ENCODE data around the gene EXOC3. TPM values are rescaled to one million over a fixed set of nuclear protein-coding genes. Genes with fewer than 3 reads are reported as not detected.

The EXOC3 gene
- total RNA-seq, 1 experiment from 2014 or later, result 31.3 TPM

DNA sequence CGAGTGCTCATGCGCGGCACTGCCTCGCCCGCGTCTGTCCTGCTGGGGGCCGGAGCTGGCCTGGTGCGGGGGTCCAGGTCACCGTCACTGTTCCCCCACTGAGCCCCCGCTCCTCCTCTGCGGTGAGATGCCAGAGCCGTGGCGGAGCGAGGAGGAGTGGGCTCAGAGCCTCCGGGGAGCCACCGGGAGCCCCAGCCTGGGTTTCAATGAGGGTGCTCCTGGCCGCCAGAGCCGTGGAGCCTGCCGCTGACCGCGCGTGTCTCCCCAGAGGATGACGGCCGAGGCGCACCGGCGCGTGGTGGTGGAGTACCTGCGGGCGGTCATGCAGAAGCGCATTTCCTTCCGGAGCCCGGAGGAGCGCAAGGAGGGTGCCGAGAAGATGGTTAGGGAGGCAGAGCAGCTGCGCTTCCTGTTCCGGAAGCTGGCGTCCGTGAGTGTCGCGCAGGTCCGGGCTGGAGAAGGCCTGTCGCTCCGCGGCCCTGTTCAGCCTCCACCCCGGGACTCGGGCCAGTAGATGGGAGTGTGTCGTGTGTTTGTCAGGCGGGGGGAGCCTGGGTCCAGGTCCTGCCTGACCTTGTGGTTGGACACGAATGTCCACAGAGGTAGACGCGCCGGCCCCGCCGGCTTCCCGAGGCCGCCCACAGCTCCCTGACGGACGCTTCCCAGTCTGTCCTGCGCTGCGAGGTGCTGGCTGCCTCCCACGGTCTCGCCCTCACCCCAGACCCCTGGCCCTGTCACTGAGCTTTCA is 22.0 kb downstream of the EXOC3 start:
- Histone ChIP-seq H3K4me3 (ENCODE audit: low read length) (no peak overlapping the region), H3K27ac (ENCODE audit: low read length) (no peak overlapping the region), H2AFZ (ENCODE audit: low read length) (no peak overlapping the region), H3K36me3 (ENCODE audit: low read depth, low read length) (peaks cover 20% of the 10 kb centered on the region; the same call in 1 of the 2 replicates), H3K9me3 (ENCODE audit: low read length) (no peaks in the 10 kb centered on the region), H3K79me2 (ENCODE audit: low read length) (peaks cover 10% of the 10 kb centered on the region), H3K9me2 (replicated peaks; ENCODE audit: low read length) (no peaks in the 10 kb centered on the region), H3F3A (ENCODE audit: low read length, unreplicated experiment) (no peaks in the 10 kb centered on the region), H3K9ac (ENCODE audit: low read length) (no peak overlapping the region), H3K27me3 (ENCODE audit: low read length) (no peaks in the 10 kb centered on the region), H3K4me2 (ENCODE audit: low read length) (no peak overlapping the region), H3K4me1 (ENCODE audit: insufficient read depth, low read length) (no peaks in the 10 kb centered on the region), H4K20me1 (ENCODE audit: low read length) (no peaks in the 10 kb centered on the region)
- BruUV-seq (replicated peaks), result no TSS peak
- no peak for TF ChIP-seq EZH2 (IDR thresholded peaks at IDR 0.05; ENCODE audit: low read length, unreplicated experiment)
- TF ChIP-seq, protein P1, sequence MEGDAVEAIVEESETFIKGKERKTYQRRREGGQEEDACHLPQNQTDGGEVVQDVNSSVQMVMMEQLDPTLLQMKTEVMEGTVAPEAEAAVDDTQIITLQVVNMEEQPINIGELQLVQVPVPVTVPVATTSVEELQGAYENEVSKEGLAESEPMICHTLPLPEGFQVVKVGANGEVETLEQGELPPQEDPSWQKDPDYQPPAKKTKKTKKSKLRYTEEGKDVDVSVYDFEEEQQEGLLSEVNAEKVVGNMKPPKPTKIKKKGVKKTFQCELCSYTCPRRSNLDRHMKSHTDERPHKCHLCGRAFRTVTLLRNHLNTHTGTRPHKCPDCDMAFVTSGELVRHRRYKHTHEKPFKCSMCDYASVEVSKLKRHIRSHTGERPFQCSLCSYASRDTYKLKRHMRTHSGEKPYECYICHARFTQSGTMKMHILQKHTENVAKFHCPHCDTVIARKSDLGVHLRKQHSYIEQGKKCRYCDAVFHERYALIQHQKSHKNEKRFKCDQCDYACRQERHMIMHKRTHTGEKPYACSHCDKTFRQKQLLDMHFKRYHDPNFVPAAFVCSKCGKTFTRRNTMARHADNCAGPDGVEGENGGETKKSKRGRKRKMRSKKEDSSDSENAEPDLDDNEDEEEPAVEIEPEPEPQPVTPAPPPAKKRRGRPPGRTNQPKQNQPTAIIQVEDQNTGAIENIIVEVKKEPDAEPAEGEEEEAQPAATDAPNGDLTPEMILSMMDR (conservative IDR thresholded peaks at IDR 0.05; ENCODE audit: low read depth, low read length), result no peak
- TF ChIP-seq EZH2phosphoT487 (IDR thresholded peaks at IDR 0.05; ENCODE audit: borderline replicate concordance, low read length), result no peak
- DNase-seq, result no peak
- intact Hi-C loops (cut with micrococcal nuclease), result no loop called here
- ChIA-PET CTCF (no interaction called here), POLR2A (ENCODE audit: unreplicated experiment) (no interaction called here)
- no peak for ATAC-seq

DNA sequence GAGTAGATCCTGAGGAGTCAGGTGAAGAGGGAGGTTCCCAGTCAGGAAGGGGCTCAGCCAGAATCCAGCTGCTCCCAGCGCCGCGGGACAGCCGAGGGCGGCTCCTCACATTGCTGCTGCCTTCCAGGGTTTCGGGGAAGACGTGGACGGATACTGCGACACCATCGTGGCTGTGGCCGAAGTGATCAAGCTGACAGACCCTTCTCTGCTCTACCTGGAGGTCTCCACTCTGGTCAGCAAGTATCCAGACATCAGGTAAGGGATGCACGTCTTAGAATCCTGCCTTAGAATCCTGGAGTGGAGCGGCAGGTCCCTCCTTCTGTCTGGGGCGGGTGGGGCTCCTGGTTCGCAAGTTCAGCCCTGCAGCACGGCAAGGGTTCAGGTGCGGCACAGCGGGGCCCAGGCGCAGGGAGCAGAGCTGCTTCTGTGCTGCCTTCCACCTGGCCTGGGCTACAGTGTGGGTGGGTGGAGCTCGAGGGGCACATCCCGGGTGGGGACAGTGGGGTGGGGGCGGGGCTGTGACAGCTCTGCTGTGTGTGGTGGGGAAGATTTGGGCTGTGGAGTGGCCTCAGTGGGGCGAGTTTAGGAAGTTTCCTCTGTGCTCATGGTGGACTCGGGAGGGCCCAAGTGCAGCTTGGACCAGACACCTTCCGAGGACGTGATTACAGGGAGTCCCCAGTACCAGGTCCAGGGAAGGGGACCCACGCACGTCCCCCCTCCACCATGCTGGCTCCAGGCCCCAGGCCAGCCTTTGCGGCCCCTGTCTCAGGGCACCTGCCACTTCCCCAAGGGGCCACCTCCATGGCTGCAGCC is 22.8 kb downstream of the EXOC3 start:
- no peak overlapping the region for H3K4me2 ChIP-seq (ENCODE audit: low read length)
- no peak overlapping the region for H3K4me3 ChIP-seq (ENCODE audit: low read length)
- no peaks in the 10 kb centered on the region for H4K20me1 ChIP-seq (ENCODE audit: low read length)
- H3K4me1 ChIP-seq (ENCODE audit: insufficient read depth, low read length), result peaks cover 7% of the 10 kb centered on the region; the same call in 1 of the 2 replicates
- no peaks in the 10 kb centered on the region for H3F3A ChIP-seq (ENCODE audit: low read length, unreplicated experiment)
- intact Hi-C loops (cut with micrococcal nuclease), result no loop called here
- BruUV-seq (replicated peaks), result no TSS peak
- H3K27me3 ChIP-seq (ENCODE audit: low read length), result no peaks in the 10 kb centered on the region
- no peaks in the 10 kb centered on the region for H3K9me3 ChIP-seq (ENCODE audit: low read length)
- TF ChIP-seq, protein P1 (conservative IDR thresholded peaks at IDR 0.05; ENCODE audit: low read depth, low read length), result no peak
- TF ChIP-seq EZH2phosphoT487 (IDR thresholded peaks at IDR 0.05; ENCODE audit: borderline replicate concordance, low read length) (no peak), EZH2 (IDR thresholded peaks at IDR 0.05; ENCODE audit: low read length, unreplicated experiment) (no peak)
- ChIA-PET POLR2A (ENCODE audit: unreplicated experiment) (no interaction called here), CTCF (no interaction called here)
- ATAC-seq (no peak), DNase-seq (no peak)
- no peak overlapping the region for H3K9ac ChIP-seq (ENCODE audit: low read length)
- no peak overlapping the region for H3K27ac ChIP-seq (ENCODE audit: low read length)
- H2AFZ ChIP-seq (ENCODE audit: low read length), result no peak overlapping the region
- peaks cover 13% of the 10 kb centered on the region for H3K79me2 ChIP-seq (ENCODE audit: low read length)
- H3K36me3 ChIP-seq (ENCODE audit: low read depth, low read length), result peaks cover 13% of the 10 kb centered on the region; the same call in 1 of the 2 replicates
- H3K9me2 ChIP-seq (replicated peaks; ENCODE audit: low read length), result no peaks in the 10 kb centered on the region
